Central memory CD8-positive, alpha-beta T cell (primary cell): ENCODE results near the gene MRPL32.

Experiments
- ATAC-seq: fragments of 150-1000 bp; cut with Tn5 transposase; replicated peaks from 2 replicates; pipeline ENCODE4 v1.10.0; 2022; ENCODE audit warnings: mild to moderate bottlenecking, moderate FRiP score, moderate number of reproducible peaks; ENCODE audit not compliant: poor library complexity, severe bottlenecking; ENCODE audit errors: extremely low read depth
- DNase-seq, 2 donors: peaks; one replicate each; pipeline ENCODE4 v3.0.0; 2021; ENCODE audit warnings: low spot score in 2 of 2
- H3K27ac Mint-ChIP-seq: one replicate; pipeline ENCODE4 v1.8.0; 2022; ENCODE audit warnings: low read depth, mild to moderate bottlenecking, moderate library complexity, mixed read lengths
- H3K27me3 Mint-ChIP-seq: one replicate; pipeline ENCODE4 v1.8.0; 2022; ENCODE audit warnings: mixed read lengths
- H3K36me3 Mint-ChIP-seq: one replicate; pipeline ENCODE4 v1.8.0; 2022; ENCODE audit warnings: mild to moderate bottlenecking, moderate library complexity, mixed read lengths; ENCODE audit not compliant: insufficient read depth
- H3K4me1 Mint-ChIP-seq: one replicate; pipeline ENCODE4 v1.8.0; 2022; ENCODE audit warnings: mixed read lengths
- H3K4me3 Mint-ChIP-seq: one replicate; pipeline ENCODE4 v1.8.0; 2022; ENCODE audit warnings: mild to moderate bottlenecking, moderate library complexity, mixed read lengths
- H3K9me3 Mint-ChIP-seq: one replicate; pipeline ENCODE4 v1.8.0; 2022; ENCODE audit warnings: mixed read lengths

The MRPL32 gene

GRCh38 chr7:42911454-42912447, 20.4 kb upstream of the MRPL32 start, which contains the start of gene C7orf25:
TSS of gene C7orf25 (minus strand) at chr7:42912070. CDS start at chr7:42910900, 1,170 bp downstream.
- peak; percentile 91 to 94 for DNase-seq
- peak; percentile 90 for ATAC-seq
- Mint-ChIP-seq H3K36me3 (peaks cover 23% of the 10 kb centered on the region), H3K9me3 (no peaks in the 10 kb centered on the region), H3K27me3 (no peaks in the 10 kb centered on the region), H3K4me1 (peaks cover 50% of the 10 kb centered on the region), H3K4me3 (peak within 1 kb of the TSS; percentile 84), H3K27ac (peak within 1 kb of the TSS; percentile 87)

DNA sequence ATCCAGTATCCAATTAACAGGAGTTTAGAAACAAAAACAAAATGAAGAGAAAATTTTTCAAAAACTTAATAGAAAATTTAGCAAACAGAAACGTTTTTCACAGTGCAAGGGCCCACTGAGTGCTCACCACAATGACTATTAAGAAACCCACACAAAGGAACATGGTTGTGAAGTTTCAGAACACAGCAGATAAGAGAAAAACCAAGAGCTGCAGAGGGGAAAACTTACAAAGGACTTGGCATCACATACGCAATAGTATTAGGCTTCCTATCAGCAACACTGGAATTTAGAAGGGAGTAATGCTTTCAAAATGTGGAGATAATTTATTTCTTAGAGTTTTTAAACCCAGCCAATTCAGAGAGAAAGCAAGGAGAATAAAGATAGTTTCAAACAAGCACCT, 18.6 kb upstream of the MRPL32 start:
- H3K4me3 Mint-ChIP-seq = no peak overlapping the region

DNA sequence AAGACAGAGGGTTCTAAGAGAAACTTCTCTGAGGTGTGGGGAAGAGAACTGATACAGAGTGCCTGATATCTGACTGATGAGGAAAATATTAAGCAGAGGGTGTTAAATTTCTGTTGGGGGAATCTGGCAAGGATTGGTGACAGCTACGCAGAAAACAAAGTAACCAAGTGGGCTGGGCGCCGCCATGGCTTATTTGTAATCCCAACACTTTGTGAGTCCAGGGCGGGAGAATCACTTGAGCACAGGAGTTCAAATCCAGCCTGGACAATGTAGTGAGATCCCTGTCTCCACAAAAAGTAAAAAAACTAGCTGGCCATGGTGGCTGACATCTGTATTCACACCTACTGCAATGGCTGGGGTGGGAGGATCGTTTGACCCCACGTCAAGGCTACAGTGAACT, 18.2 kb upstream of the MRPL32 start:
- Mint-ChIP-seq H3K9me3 (no peaks in the 10 kb centered on the region), H3K27ac (no peak overlapping the region), H3K4me1 (peaks cover 36% of the 10 kb centered on the region), H3K36me3 (peaks cover 35% of the 10 kb centered on the region), H3K4me3 (no peak overlapping the region), H3K27me3 (no peaks in the 10 kb centered on the region)
- ATAC-seq (no peak), DNase-seq (no peak)

More for the DNA sequence above, 18.6 kb upstream of the MRPL32 start:
- no peak for DNase-seq
- Mint-ChIP-seq H3K9me3 (no peaks in the 10 kb centered on the region), H3K27ac (no peak overlapping the region), H3K4me1 (peaks cover 37% of the 10 kb centered on the region), H3K36me3 (peaks cover 32% of the 10 kb centered on the region), H3K27me3 (no peaks in the 10 kb centered on the region)
- no peak for ATAC-seq

GRCh38 chr7:42914421-42915045, 17.6 kb upstream of the MRPL32 start:
- ATAC-seq = no peak

GRCh38 chr7:42915356-42915755, 16.8 kb upstream of the MRPL32 start:
- Mint-ChIP-seq H3K4me3 (no peak overlapping the region), H3K4me1 (peaks cover 24% of the 10 kb centered on the region), H3K9me3 (no peaks in the 10 kb centered on the region), H3K27ac (no peak overlapping the region), H3K27me3 (no peaks in the 10 kb centered on the region), H3K36me3 (peaks cover 42% of the 10 kb centered on the region)
- ATAC-seq (no peak), DNase-seq (no peak)

More at GRCh38 chr7:42914421-42915045, 17.6 kb upstream of the MRPL32 start:
- DNase-seq = no peak
- H3K36me3 Mint-ChIP-seq = peaks cover 37% of the 10 kb centered on the region
- no peak overlapping the region for H3K27ac Mint-ChIP-seq
- H3K4me1 Mint-ChIP-seq = peaks cover 31% of the 10 kb centered on the region
- no peaks in the 10 kb centered on the region for H3K27me3 Mint-ChIP-seq
- no peak overlapping the region for H3K4me3 Mint-ChIP-seq
- H3K9me3 Mint-ChIP-seq = no peaks in the 10 kb centered on the region

GRCh38 chr7:42922017-42922753, 10.0 kb upstream of the MRPL32 start:
- ATAC-seq (no peak), DNase-seq (no peak)
- Mint-ChIP-seq H3K27ac (peak overlapping the region; percentile 10), H3K4me1 (peaks cover 8% of the 10 kb centered on the region), H3K4me3 (no peak overlapping the region), H3K36me3 (peaks cover 69% of the 10 kb centered on the region), H3K27me3 (no peaks in the 10 kb centered on the region), H3K9me3 (no peaks in the 10 kb centered on the region)

DNA sequence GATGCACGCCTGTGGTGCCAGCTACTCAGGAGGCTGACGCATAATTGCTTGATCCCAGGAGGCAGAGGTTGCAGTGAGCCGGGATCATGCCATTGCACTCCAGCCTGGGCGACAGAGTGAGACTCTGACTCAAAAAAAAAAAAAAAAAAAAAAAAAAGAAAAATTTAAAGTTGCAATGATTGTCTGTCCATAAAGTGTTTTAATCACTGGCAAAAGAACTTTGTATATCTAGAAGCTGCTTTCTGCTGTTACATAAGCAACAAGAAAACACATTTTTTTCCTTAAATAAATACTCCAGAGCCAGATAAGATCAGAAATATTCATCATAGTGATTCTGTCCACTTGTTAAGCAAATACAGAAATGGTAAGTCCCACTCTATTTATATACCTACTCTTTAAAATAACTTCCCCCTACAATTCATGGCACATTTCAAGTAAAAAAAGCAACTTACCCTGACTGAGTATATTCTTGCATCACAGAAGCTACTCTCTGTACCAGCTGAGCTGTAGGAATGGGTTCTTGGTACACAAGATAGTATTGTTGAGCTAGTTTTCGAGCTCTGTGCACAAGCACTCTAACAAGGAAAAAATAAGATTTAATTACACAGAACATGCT, 7.8 kb upstream of the MRPL32 start:
- no peak for ATAC-seq
- Mint-ChIP-seq H3K4me1 (peaks cover 16% of the 10 kb centered on the region), H3K36me3 (peaks cover 65% of the 10 kb centered on the region), H3K9me3 (no peaks in the 10 kb centered on the region), H3K27me3 (no peaks in the 10 kb centered on the region), H3K27ac (no peak overlapping the region), H3K4me3 (no peak overlapping the region)
- DNase-seq = no peak

DNA sequence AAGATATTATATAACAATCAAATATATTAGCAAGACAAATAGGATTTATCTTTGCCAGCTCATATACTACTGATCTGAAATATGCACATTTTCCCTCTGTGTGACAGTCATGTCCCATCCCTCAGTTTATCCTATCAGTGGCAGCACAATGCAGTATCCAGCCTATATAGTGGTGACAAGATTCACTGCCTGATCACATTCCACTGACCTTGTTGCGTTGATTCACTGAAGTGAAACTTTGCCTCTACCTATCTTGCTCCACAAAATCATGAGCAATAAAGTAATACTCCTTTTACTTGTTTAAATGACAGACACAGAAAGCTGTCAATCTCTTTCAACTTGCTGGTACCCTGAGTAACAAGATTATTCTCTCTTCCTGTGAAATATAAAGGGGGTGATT, 6.5 kb upstream of the MRPL32 start:
- no peak overlapping the region for H3K4me3 Mint-ChIP-seq
- peaks cover 52% of the 10 kb centered on the region for H3K36me3 Mint-ChIP-seq
- no peak overlapping the region for H3K27ac Mint-ChIP-seq
- no peaks in the 10 kb centered on the region for H3K9me3 Mint-ChIP-seq
- peaks cover 24% of the 10 kb centered on the region for H3K4me1 Mint-ChIP-seq
- ATAC-seq (no peak), DNase-seq (no peak)
- no peaks in the 10 kb centered on the region for H3K27me3 Mint-ChIP-seq

DNA sequence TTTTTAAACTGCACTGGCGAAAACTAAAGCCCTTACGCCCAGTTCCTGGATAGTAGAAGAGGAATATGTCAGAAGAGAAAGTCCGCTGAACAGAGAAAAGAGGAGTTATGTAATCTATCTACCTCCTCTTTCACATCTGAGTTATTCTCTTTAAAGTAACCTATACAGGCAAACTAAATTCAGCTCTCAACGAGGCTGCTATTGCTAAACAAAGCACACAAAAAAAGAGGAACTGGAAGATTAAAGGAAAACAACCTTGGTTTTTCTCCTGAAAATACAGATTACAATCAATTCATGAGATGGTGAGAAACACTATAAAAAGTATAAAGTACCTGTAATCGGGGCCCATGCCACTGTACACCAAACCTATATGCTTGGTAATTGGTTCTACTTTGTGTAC, 6.0 kb upstream of the MRPL32 start:
- Mint-ChIP-seq H3K9me3 (no peaks in the 10 kb centered on the region), H3K4me1 (peaks cover 30% of the 10 kb centered on the region), H3K4me3 (no peak overlapping the region), H3K27me3 (no peaks in the 10 kb centered on the region), H3K36me3 (peaks cover 47% of the 10 kb centered on the region), H3K27ac (no peak overlapping the region)
- DNase-seq = no peak
- ATAC-seq = no peak

GRCh38 chr7:42928754-42929153, 3.4 kb upstream of the MRPL32 start:
- no peak for ATAC-seq
- Mint-ChIP-seq H3K4me3 (no peak overlapping the region), H3K36me3 (peaks cover 34% of the 10 kb centered on the region), H3K9me3 (no peaks in the 10 kb centered on the region), H3K4me1 (peaks cover 47% of the 10 kb centered on the region), H3K27me3 (no peaks in the 10 kb centered on the region), H3K27ac (no peak overlapping the region)
- no peak for DNase-seq

- peaks cover 34% of the 10 kb centered on the region for H3K36me3 Mint-ChIP-seq
- peaks cover 53% of the 10 kb centered on the region for H3K4me1 Mint-ChIP-seq
- H3K27ac Mint-ChIP-seq = peak overlapping the region; percentile 20
- DNase-seq = no peak
- ATAC-seq = no peak
- no peaks in the 10 kb centered on the region for H3K27me3 Mint-ChIP-seq
- H3K9me3 Mint-ChIP-seq = no peaks in the 10 kb centered on the region
- H3K4me3 Mint-ChIP-seq = no peak overlapping the region
These were observed 2.7 kb upstream of the MRPL32 start for GRCh38 chr7:42929449-42929848.

- ATAC-seq (no peak), DNase-seq (no peak)
- Mint-ChIP-seq H3K4me1 (peaks cover 48% of the 10 kb centered on the region), H3K27me3 (no peaks in the 10 kb centered on the region), H3K4me3 (peak overlapping the region; percentile 99), H3K27ac (peak overlapping the region; percentile 97), H3K9me3 (no peaks in the 10 kb centered on the region), H3K36me3 (peaks cover 25% of the 10 kb centered on the region)
These were observed 1.3 kb upstream of the MRPL32 start for GRCh38 chr7:42930889-42931288.
